ENCODE results near the gene A2M. TPM values are rescaled to one million over a fixed set of nuclear protein-coding genes. Genes with fewer than 3 reads are reported as not detected.
A peak's percentile ranks its signal among the peaks of the same experiment; 100 is the strongest.

A2M gene
- total and polyA plus RNA-seq, 4 donors: 1,731 to 2,622 (median 2,052) TPM

GRCh38 chr12:9113296-9113986 lies 2.3 kb downstream of the A2M start:
- TF ChIP-seq TAF1 (conservative IDR thresholded peaks at IDR 0.05): peak; percentile 34
- no peak for TF ChIP-seq FOXA2 (IDR thresholded peaks at IDR 0.05)
- peak in 1 of 2 donors; percentile 22 for TF ChIP-seq JUND (IDR thresholded peaks at IDR 0.05)
- H3K27me3 ChIP-seq (ENCODE audit: control insufficient read depth in 4 of 4, insufficient read depth in 4 of 4, low read length in 3 of 4): no peaks in the 10 kb centered on the region
- peak overlapping the region; percentile 2 to 4 for H3K9ac ChIP-seq (ENCODE audit: low read depth in 1 of 2, low read length in 2 of 2)
- H3K9me3 ChIP-seq (ENCODE audit: control insufficient read depth in 4 of 4, low read length in 3 of 4): no peaks in the 10 kb centered on the region
- peaks cover 1 to 35% (median 18%) of the 10 kb centered on the region in 4 donors for H3K4me1 ChIP-seq (ENCODE audit: control insufficient read depth in 4 of 4, insufficient read depth in 4 of 4, low read length in 3 of 4)
- peak overlapping the region; percentile 57 to 89 (median 72) for H3K4me3 ChIP-seq (ENCODE audit: low read depth in 1 of 3, low read length in 3 of 3)
- 60% methylated on average over 7 of the region's 7 CpGs for WGBS
- no peak for DNase-seq (ENCODE audit: low spot score)
- H3K36me3 ChIP-seq (ENCODE audit: control insufficient read depth in 4 of 4, insufficient read depth in 3 of 4, low read depth in 1 of 4, low read length in 3 of 4): peaks cover 12 to 40% (median 30%) of the 10 kb centered on the region in 4 donors
- peak overlapping the region in 1 of 2 donors; percentile 2 for H3K27ac ChIP-seq (ENCODE audit: low read depth in 1 of 2, low read length in 2 of 2)

GRCh38 chr12:9112076-9112853 lies 3.5 kb downstream of the A2M start:
- no peaks in the 10 kb centered on the region for H3K9me3 ChIP-seq (ENCODE audit: control insufficient read depth in 4 of 4, low read length in 3 of 4)
- peak overlapping the region in 1 of 2 donors; percentile 38 for H3K27ac ChIP-seq (ENCODE audit: low read depth in 1 of 2, low read length in 2 of 2)
- peaks cover 1 to 29% (median 14%) of the 10 kb centered on the region in 4 donors for H3K4me1 ChIP-seq (ENCODE audit: control insufficient read depth in 4 of 4, insufficient read depth in 4 of 4, low read length in 3 of 4)
- H3K27me3 ChIP-seq (ENCODE audit: control insufficient read depth in 4 of 4, insufficient read depth in 4 of 4, low read length in 3 of 4): no peaks in the 10 kb centered on the region
- no peak overlapping the region for H3K9ac ChIP-seq (ENCODE audit: low read depth in 1 of 2, low read length in 2 of 2)
- H3K4me3 ChIP-seq (ENCODE audit: low read depth in 1 of 3, low read length in 3 of 3): peak overlapping the region in 1 of 3 donors; percentile 37
- WGBS: 91% methylated on average over 6 of the region's 6 CpGs
- DNase-seq (ENCODE audit: low spot score): no peak
- peaks cover 14 to 45% (median 34%) of the 10 kb centered on the region in 4 donors for H3K36me3 ChIP-seq (ENCODE audit: control insufficient read depth in 4 of 4, insufficient read depth in 3 of 4, low read depth in 1 of 4, low read length in 3 of 4)
- TF ChIP-seq HNF4G (IDR thresholded peaks at IDR 0.05) (no peak), RAD21 (IDR thresholded peaks at IDR 0.05) (no peak), ZBTB33 (IDR thresholded peaks at IDR 0.05) (no peak), YY1 (IDR thresholded peaks at IDR 0.05) (no peak), NR2F2 (IDR thresholded peaks at IDR 0.05) (no peak), HNF4A (conservative IDR thresholded peaks at IDR 0.05) (no peak), JUND (IDR thresholded peaks at IDR 0.05) (no peak)

GRCh38 chr12:9111525-9111924 lies 4.2 kb downstream of the A2M start:
- no peak overlapping the region for H3K4me3 ChIP-seq (ENCODE audit: low read depth in 1 of 3, low read length in 3 of 3)
- peaks cover 18 to 49% (median 38%) of the 10 kb centered on the region in 4 donors for H3K36me3 ChIP-seq (ENCODE audit: control insufficient read depth in 4 of 4, insufficient read depth in 3 of 4, low read depth in 1 of 4, low read length in 3 of 4)
- no peak for DNase-seq (ENCODE audit: low spot score)
- WGBS: 91% methylated on average over 1 of the region's 1 CpG
- no peak overlapping the region for H3K9ac ChIP-seq (ENCODE audit: low read depth in 1 of 2, low read length in 2 of 2)
- TF ChIP-seq JUND (IDR thresholded peaks at IDR 0.05): peak in 1 of 2 donors; percentile 14
- no peak for TF ChIP-seq MAX (IDR thresholded peaks at IDR 0.05)
- H3K27me3 ChIP-seq (ENCODE audit: control insufficient read depth in 4 of 4, insufficient read depth in 4 of 4, low read length in 3 of 4): no peaks in the 10 kb centered on the region
- no peak overlapping the region for H3K27ac ChIP-seq (ENCODE audit: low read depth in 1 of 2, low read length in 2 of 2)
- peaks cover 0 to 22% (median 7%) of the 10 kb centered on the region in 4 donors for H3K4me1 ChIP-seq (ENCODE audit: control insufficient read depth in 4 of 4, insufficient read depth in 4 of 4, low read length in 3 of 4)
- no peaks in the 10 kb centered on the region for H3K9me3 ChIP-seq (ENCODE audit: control insufficient read depth in 4 of 4, low read length in 3 of 4)

All from liver (tissue), 9 donors.